Middle frontal gyrus (tissue), 1 donor: ENCODE results near the gene DPT.

Source experiments
- DNase-seq: peaks from one replicate; pipeline ENCODE4 v3.0.0-alpha.2; 2015; ENCODE audit warnings: low spot score; ENCODE audit errors: extremely low spot score

Gene DPT

GRCh38 chr1:168700575-168701268, 28.3 kb downstream of the DPT start:
- no peak for DNase-seq

DNA sequence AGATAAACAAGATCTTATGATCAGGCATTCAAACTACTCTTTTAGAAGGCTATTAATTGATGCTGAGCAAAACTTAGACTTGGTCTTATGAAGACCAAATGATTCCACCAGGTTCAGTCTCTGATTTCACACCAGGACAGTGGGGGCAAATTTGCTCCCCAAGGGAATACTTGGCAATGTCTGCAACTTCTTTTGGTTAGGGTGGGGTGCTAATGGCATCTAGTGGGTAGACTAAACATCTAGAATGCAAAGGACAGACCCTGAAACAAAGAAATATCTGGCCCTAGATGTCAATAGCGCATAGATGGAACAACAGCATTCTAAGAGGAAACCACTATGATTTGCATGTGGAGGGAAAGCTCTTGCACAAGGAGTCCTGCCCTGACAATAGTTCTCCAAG, 30.6 kb downstream of the DPT start:
- DNase-seq: no peak

GRCh38 chr1:168697356-168698126, 31.5 kb downstream of the DPT start:
- DNase-seq: no peak

- DNase-seq: no peak
Measured at GRCh38 chr1:168696125-168696760, 32.8 kb downstream of the DPT start.

DNA sequence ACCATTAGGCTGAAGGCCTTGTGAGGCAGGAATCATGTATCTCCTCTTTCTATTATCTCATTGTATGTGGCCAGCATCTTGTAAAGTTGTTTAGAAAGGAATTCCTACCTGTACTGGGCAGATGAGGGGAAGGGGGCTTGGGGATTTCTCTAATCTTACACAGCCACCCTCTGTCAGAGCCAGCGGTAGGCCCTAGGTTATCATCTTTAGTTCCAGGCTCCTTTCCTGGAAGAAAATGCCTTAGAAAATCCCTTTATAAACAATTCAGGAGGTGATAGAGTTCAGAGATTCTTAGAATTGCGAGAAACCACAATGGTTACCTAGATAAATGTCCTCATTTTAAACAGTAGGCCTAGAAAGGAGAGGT, 35.2 kb downstream of the DPT start:
- DNase-seq: no peak

- DNase-seq: no peak
Measured at GRCh38 chr1:168693197-168693871, 35.7 kb downstream of the DPT start.

GRCh38 chr1:168692472-168692871, 36.5 kb downstream of the DPT start:
- no peak for DNase-seq

- no peak for DNase-seq
Measured at GRCh38 chr1:168691541-168691940, 37.5 kb downstream of the DPT start.

- DNase-seq: no peak
Measured at GRCh38 chr1:168689726-168690602, 39.0 kb downstream of the DPT start.

DNA sequence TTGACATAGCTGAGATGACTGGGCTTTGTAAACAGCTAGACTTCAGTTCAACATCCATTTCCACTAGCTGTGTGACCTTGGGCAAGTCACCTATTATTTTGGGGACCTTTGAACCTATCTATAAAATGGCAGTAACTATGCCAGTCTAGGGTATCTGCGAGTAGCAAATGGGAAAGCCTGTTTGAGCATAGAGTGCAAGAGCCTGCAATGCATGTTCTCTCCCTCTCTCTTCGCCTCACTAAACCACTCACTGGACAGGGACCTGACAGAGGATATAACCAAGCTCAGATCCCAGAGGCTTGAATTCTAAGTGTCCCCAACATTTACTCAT, 39.7 kb downstream of the DPT start:
- no peak for DNase-seq

DNA sequence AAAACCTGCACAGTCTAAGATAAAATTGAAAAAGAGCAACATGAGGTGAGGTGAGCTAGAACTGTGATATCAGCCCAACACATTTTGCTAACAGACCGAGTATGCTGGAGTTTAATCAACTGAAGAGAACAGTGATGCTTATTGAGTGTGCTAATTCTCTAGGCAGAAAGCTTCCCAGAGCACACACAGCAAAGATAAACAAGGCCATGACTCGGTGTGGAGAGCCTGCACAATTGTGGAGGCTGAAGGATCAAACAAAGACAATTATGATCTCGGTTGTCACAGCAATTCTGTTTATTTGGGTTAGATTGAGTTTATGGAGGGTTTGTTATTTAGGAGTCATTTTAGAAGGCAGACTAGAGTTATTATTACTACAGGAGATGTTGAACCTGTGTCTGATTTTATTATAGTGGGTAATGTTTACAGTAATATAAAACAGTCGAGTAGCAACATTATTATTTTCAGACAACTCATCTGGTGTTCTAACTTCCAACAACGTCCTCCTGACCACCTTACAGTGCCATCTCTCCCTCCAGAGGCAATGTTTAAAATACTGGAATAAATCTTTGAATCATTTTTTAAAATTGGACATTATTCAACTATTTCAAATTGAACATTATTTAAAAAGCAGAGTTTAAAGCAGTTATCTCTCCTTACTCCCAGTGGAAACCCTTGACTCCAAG, 40.2 kb downstream of the DPT start:
- no peak for DNase-seq

- DNase-seq: no peak
Measured at GRCh38 chr1:168687816-168688215, 41.2 kb downstream of the DPT start.

DNA sequence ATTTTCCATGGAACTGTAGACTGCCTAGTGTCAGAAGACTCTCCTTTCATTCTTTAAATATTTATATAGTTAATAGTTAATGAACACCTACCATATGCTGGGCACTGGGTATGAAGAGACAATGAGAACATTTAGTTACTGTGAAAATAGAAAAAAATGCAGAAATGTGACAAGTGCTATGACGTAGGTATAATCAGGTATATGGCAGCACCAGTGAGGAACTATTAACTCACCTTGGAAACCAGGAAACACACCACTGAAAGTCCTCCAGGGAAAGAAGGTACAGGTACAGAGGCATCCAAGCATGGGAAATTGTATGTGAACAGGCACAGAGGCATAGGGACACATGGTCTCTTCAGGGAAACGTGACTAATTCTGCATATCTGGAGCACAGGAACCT, 42.3 kb downstream of the DPT start:
- no peak for DNase-seq

GRCh38 chr1:168683871-168684270, 45.1 kb downstream of the DPT start:
- DNase-seq: no peak

- DNase-seq: no peak
Measured at GRCh38 chr1:168676861-168677260, 52.1 kb downstream of the DPT start.

DNA sequence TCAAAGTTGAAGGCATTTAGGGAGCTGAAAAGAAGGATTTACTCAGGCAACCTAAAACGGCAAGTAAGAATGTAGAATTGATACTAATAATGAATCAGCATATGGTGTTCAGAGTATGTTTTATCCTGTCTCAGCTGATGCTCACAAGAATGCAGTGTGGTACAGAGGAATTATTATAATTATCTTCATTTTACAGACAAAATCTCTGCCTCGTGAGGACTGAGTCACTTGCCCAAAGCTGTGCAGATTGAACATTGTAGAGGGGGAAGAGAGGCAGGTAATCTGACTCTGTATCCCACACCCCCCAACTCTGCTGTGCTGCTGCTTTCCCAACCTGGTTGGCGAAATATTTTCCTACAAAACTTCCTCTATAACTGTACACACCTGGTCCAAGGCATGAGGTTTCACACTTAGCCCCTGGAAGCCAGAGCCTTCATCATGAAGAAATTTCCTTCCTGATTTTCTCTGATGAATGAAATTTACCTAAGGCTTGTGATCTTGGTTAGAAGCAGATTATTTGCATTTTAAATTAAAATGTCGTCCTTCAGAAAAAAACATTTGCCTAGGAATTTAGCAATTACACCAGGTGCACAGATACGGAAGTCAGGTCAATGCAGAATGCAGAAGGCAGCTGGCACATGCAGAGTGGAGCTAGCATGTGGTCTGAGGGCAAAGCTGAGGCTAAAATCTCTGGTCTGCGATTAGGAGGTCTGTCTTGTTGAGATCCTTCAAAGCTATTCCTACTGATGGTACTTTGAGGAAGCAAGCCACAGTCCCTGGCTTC, 52.8 kb downstream of the DPT start:
- no peak for DNase-seq

DNA sequence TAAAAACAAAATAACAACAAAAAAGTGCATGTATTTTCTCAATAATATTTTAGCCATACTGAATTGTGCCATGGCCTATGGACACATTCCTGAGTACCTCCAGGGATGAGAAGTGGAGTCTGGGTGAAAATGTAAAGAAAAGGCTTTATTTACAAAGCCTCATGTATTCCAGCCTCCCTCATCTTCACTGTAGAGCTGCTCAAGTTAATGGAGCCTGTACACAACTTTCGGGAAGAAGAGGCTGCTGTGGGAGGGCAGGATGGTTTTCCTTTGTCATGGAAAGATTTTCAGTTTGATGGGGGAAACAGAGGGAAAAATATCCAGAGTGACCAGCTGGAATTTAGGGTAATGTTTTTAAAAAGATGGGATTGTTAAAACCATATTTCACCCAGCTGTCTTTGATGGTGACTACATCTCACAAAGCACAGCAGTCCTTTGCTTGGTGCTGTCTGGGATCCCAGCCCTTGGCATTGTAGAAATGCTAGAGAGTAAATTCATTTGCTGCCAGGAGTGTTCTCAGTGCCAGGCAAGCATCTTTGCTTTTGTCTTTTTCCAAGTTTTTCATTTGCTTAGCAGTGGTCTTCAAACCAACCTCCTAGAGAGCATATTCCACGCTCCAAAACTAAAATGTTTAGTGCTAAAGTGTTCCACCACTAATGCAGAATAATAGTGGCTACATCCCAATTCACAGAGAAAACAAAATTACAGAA, 54.9 kb downstream of the DPT start:
- DNase-seq: peak; percentile 29

- DNase-seq: no peak
Measured at GRCh38 chr1:168672278-168672677, 56.7 kb downstream of the DPT start.

DNA sequence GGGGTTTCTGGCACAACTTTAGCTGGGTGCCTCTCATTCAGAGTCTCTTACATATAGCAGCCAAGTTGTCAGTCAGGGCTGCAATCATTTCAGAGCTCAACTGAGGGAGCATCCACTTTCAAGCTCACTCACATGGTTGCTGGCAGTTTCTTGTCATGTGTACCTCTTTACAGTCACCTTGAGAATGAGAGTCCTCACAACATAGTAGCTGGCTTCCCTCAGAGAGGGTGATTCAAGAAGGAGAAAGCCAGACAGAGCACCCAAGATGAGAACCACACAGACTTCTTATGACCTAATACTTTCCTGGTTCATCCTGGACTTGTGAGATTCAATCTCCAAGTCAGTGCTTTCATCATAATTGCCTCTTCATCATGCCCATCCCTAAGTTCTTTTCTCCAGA, 57.2 kb downstream of the DPT start:
- DNase-seq: no peak
